Tongue (tissue), 2 donors: ENCODE data around the gene CAMK2D. TPM values are rescaled to one million over a fixed set of nuclear protein-coding genes. Genes with fewer than 3 reads are reported as not detected.
"Not testable (repeated sequence)": the region's sequence is repeated elsewhere in the genome, so short reads cannot be mapped to it uniquely, and the experiment has no call there.

Source experiments
- DNase-seq: peaks from one replicate; pipeline ENCODE4 v3.0.0-alpha.2; 2015
- total RNA-seq: library from RNA; depleted of rRNA; stranded (reverse); fragments of >200 nt; gene quantifications from one replicate; pipeline ENCODE4 v1.2.3, GENCODE V29; 2014

Gene CAMK2D
- total RNA-seq, 1 donor from 2014 or later = 210 TPM

- DNase-seq = no peak
These were observed 30.9 kb downstream of the CAMK2D start for GRCh38 chr4:113730467-113731216.

DNA sequence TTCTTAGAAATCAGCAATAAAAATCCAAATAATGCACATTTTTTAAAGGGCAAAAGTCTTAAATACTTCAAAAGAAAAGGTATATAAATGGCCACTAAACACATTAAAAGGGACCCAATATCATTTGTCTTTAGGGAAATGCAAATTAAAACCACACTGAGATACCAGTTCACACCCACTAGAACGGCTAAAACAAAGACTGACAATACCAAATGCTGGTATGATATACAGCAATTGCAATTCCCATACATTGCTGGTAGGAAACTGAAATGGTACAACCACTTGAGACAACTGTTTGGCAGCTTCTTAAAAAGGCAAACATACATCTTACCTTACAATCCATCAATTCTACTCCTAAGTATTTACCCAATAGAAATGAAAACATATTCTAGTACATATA lies 33.7 kb downstream of the CAMK2D start:
- DNase-seq = no peak

DNA sequence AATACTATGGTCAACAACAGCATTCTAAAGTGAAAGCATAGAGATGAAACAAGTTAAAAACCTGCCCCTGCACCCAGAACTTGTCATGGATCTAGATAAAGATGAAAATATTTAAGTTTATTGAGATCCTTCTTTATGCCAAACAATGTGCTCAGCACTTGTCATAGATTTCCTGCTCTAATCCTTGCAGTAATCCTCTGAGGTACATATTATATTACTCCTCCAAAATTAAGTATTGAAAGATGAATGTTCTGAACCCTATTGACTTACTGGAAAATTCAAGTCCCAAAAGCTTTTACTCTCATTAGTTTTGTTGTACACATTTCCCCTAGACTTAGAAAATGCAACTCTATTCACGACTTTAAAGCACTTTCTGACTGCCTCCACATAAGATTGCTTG lies 35.6 kb downstream of the CAMK2D start:
- no peak for DNase-seq

DNA sequence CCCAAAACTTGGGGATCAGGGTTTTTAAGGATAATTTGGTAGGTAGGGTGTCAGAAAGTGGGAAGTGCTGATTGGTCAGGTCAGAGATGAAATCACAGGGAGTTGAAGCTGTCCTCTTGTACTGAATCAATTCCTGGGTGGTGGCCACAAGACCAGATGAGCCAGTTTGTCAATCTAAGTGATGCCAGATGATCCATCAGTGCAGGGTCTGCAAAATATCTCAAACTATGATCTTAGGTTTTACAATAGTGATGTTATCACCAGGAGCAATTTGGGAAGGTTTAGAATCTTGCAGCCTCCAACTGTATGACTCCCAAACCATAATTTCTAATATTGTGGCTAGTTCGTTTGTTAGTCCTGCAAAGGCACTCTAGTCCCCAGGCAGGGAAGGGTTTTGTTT lies 43.3 kb downstream of the CAMK2D start:
- no peak for DNase-seq

- DNase-seq = no peak
These were observed 49.5 kb downstream of the CAMK2D start for GRCh38 chr4:113711883-113712662.

- DNase-seq = peak; percentile 18
These were observed 53.3 kb downstream of the CAMK2D start for GRCh38 chr4:113708250-113708649.

- no peak for DNase-seq
These were observed 54.5 kb downstream of the CAMK2D start for GRCh38 chr4:113707048-113707447.

GRCh38 chr4:113705097-113705496 lies 56.4 kb downstream of the CAMK2D start:
- DNase-seq = not testable (repeated sequence)

DNA sequence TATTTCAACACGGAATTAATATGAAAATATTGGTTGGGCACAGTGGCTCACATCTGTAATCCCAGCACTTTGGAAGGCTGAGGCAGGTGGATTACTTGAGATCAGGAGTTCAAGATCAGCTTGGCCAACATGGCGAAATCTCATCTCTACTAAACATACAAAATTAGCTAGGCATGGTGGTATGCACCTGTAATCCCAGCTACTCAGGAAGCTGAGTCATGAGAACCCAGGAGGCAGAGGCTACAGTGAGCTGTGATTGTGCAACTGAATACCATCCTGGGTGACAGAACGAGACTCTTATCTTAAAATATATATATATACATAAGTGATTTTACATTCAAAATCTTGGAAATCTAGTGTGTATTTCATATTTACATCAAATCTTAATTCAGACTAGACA lies 58.9 kb downstream of the CAMK2D start:
- not testable (repeated sequence) for DNase-seq

GRCh38 chr4:113701169-113701568 lies 60.4 kb downstream of the CAMK2D start:
- DNase-seq = no peak

GRCh38 chr4:113700602-113701150 lies 60.9 kb downstream of the CAMK2D start:
- peak; percentile 25 for DNase-seq

DNA sequence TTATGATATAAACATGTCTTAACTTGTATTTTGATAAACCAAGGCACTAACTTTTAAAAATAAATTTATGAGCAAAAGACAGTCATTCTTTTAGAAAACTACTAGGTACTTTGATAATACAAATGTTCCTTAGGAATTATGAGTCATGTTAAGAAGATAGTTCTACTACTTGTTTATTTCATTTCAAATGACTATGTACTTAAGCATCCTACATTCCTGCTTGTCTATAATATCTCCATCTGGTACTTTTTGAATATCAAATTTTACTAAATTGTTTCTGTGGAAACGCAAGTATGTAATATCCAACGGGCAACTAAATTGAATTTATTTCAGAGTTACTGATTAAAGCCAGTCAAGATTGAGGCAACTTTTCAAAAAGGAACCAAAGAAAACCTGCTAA lies 61.8 kb downstream of the CAMK2D start:
- no peak for DNase-seq

DNA sequence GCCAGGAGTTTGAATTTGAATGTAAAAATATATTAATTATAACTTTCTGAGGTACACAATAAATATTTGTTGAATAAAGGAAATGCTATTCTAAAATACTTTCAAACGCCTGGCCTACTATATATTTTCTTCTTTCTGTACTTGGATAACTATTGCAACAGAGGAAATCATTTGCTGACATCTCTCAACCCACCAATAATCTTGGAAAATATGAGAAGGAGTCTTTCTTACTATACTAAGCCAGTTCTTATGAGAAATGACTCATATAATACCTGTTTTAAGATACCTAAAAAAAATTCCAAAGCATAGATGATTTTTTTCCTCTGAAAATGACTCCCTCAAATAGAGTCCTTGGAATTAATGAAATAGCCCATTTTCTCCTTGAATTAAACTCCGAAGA lies 64.1 kb downstream of the CAMK2D start:
- no peak for DNase-seq

DNA sequence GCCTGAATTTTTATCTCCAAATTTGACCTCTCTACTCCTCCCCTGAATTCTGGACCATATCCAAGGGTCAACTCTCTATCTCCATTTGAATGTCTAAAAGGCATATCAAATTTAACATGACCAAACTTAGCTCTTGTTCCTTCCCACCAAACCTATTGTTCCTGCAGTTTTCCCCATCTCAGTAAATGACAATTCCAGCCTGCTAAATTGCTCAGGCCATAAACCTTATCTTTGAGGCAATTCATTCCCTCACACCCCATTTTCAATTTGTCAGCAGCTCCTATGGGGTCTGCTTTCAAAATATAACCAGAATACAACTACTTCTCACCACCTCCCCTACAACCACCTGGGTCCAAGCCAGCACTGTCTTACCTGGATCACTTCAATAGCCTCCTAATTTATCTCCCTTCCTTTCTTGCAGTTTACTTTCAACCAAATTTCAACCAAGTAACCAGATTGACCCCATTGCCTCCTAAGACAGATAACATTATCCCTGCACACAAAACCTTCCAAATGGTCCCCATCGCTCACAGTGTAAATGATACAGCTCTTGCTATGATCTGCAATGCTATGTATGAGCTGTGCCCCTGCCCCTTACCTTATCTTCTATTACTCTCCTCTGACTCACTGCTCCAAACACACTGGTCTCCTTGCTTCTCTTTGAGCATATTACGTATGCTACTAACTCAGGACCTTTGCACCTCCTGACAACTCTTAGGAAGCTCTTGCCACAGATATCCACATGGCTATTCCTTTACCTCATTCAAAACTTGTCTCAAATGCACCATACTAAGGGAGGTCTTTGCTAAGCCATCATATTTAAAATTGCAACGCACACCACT lies 66.0 kb downstream of the CAMK2D start:
- DNase-seq = no peak

- DNase-seq = no peak
These were observed 67.5 kb downstream of the CAMK2D start for GRCh38 chr4:113694008-113694407.

GRCh38 chr4:113692809-113693411 lies 68.6 kb downstream of the CAMK2D start:
- no peak for DNase-seq

DNA sequence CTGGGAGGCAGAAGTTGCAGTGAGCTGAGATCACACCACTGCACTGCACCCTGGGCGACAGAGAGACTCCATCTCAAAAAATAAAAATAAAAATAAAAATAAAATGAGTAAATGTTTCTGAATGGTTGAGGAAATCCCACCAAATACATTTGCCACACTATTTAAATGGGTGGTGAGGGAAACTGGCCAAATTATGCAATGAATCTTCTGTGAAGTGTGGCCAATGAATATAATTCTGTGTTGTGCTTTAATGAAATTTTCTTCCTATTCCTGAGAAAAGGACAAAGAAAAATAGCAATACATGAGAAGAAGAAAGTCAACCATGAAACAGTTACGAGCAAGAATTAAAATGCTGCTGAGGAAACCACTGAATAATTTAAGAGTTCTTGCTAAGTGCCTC lies 69.9 kb downstream of the CAMK2D start:
- DNase-seq = no peak

- DNase-seq = no peak
These were observed 72.1 kb downstream of the CAMK2D start for GRCh38 chr4:113689394-113689793.

GRCh38 chr4:113687067-113687718 lies 74.3 kb downstream of the CAMK2D start:
- DNase-seq = no peak

- not testable (repeated sequence) for DNase-seq
These were observed 76.4 kb downstream of the CAMK2D start for GRCh38 chr4:113685157-113685556.

DNA sequence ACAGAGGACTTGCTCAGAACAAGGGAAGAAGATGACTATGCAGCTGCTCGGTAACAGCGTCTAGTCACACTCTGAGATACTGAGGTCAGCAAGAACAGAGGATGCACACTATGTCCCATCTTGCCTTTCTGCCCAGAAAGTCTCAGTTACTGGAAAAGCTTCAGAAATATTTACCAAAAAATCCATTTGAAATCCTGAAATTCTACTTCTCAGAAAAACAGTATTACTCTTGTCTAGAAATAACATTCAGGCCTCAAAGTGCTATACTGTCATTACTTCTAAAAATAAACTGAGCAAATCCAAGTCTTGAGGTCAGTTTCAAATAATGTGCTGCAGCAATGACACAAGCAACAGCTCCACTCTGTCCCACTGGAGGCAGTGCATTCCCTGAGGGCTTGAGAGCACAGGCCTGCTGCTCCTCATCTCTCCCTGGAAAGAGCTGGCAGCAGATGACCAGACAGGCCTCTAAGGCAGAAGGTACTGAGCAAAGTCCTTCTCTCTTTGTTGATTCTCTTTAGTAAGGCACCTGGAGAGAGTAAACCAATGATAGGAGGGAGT lies 76.9 kb downstream of the CAMK2D start:
- peak; percentile 61 for DNase-seq
